Measurements from ENCODE around the gene DNASE1L2. TPM values are rescaled to one million over a fixed set of nuclear protein-coding genes. Genes with fewer than 3 reads are reported as not detected.

DNASE1L2 gene
- total RNA-seq, 1 donor: 0.86 TPM

DNA sequence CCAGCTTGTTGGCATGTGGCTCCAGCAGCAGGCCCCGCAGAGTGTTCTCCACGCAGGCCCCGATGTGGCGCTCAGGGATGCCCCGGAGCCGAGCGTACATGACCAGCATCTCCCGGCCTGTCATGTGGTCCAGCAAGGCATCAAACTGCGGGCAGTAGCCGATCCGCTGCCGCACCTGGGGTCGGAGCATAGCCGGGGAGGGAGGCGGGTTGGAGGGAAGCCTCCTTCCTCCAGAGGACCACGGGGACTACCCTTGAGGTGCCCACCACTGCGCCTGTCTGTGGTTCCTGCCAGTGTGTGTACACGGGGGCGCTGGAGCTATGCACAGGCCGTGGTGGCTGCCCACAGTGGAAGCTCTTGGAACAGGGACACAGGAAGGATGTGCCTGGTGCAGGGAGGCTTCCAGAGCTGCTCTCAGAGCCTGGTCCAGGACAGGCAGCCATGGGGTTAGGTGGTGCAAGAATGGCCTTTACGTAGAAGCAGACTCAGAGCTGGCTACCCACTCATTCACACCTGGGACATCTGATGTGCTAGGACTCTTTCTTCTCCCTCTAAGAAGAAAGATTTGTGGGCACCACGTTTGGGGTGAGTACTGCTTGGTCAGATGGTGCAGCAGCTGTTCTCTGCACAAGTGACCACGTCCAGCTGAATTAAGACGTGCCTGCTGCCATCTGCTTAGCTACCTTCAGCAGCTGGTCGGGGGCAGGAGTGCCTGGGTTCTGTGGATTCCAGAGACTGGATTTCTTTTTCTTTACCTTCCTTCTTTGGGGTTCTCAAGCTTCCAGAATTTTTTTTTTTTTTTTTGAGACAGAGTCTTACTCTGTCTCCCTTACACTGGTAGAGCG is 42.9 kb downstream of the DNASE1L2 start:
- H3K4me3 ChIP-seq (ENCODE audit: low read depth, low read length): no peak overlapping the region
- TF ChIP-seq, protein P1, sequence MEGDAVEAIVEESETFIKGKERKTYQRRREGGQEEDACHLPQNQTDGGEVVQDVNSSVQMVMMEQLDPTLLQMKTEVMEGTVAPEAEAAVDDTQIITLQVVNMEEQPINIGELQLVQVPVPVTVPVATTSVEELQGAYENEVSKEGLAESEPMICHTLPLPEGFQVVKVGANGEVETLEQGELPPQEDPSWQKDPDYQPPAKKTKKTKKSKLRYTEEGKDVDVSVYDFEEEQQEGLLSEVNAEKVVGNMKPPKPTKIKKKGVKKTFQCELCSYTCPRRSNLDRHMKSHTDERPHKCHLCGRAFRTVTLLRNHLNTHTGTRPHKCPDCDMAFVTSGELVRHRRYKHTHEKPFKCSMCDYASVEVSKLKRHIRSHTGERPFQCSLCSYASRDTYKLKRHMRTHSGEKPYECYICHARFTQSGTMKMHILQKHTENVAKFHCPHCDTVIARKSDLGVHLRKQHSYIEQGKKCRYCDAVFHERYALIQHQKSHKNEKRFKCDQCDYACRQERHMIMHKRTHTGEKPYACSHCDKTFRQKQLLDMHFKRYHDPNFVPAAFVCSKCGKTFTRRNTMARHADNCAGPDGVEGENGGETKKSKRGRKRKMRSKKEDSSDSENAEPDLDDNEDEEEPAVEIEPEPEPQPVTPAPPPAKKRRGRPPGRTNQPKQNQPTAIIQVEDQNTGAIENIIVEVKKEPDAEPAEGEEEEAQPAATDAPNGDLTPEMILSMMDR (IDR thresholded peaks at IDR 0.05; ENCODE audit: insufficient read depth, low read depth, low read length): no peak
- no peak for DNase-seq (ENCODE audit: low read depth)

DNA sequence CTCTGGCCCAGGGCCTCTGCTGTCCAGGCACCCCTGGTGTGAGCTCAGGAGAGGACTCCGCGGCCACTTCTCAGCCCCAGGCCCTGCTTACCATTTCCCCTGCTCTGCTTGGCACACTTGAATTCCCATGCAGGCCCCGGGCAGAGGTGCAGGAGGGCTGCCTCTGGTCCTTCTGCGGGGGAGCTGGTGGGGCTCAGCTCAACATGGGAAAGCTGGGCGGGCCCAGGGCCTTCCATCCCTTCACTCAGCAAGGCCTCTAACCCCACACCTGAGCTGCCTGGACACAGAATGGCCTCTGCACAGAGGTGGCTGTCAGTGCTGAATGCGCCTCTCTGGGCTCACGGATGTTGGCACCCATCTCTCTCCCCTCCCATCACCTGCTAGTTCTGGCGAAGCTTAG is 44.2 kb downstream of the DNASE1L2 start:
- TF ChIP-seq, protein P1 (IDR thresholded peaks at IDR 0.05; ENCODE audit: insufficient read depth, low read depth, low read length): no peak
- no peak for DNase-seq (ENCODE audit: low read depth)
- no peak overlapping the region for H3K4me3 ChIP-seq (ENCODE audit: low read depth, low read length)

DNA sequence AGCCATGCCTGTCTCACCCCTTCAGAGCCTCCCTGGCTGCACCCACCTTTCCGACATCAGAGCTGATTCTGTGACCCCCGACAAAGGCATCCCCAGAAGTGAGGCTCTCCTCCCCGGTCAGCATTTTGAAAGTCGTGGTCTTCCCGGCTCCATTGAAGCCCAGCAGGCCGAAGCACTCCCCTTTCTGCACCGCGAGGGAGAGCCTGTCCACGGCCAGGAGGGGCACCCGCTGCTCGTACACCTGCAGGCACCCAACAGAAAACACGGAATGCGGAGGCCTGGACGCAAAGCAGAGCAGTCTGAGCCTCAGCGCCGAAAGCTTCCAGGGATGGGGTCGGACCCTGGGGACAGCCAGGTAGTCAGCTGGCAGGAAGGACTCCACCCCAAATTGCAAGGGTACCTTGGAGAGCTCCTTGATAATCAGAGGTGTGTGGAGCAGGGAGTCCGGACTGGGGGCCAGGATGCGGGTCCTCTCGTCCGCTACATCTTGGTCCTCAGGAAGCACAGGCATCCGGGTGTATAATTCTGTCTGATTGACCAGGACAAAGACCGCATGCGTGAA is 44.8 kb downstream of the DNASE1L2 start:
- no peak overlapping the region for H3K4me3 ChIP-seq (ENCODE audit: low read depth, low read length)
- TF ChIP-seq, protein P1 (IDR thresholded peaks at IDR 0.05; ENCODE audit: insufficient read depth, low read depth, low read length): no peak
- DNase-seq (ENCODE audit: low read depth): no peak

DNA sequence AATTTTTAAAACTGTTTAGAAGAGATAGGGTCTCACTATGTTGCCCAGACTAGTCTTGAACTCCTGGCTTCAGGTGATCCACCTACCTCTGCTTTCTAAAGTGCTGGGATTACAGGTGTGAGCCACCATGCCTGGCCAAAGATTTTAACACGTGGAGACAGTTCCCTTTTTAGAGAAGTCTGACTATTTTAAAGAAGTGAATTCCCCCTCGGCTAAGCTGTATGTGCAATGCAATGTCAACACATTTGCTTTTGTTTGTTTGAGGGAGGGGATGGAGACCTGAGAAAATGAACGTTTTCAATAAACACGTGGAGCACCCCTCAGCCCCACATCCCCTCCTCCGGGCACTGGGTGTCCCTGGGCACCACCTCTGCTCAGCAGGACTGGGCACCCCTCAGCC is 46.0 kb downstream of the DNASE1L2 start:
- DNase-seq (ENCODE audit: low read depth): no peak
- TF ChIP-seq, protein P1 (IDR thresholded peaks at IDR 0.05; ENCODE audit: insufficient read depth, low read depth, low read length): no peak
- H3K4me3 ChIP-seq (ENCODE audit: low read depth, low read length): no peak overlapping the region

DNA sequence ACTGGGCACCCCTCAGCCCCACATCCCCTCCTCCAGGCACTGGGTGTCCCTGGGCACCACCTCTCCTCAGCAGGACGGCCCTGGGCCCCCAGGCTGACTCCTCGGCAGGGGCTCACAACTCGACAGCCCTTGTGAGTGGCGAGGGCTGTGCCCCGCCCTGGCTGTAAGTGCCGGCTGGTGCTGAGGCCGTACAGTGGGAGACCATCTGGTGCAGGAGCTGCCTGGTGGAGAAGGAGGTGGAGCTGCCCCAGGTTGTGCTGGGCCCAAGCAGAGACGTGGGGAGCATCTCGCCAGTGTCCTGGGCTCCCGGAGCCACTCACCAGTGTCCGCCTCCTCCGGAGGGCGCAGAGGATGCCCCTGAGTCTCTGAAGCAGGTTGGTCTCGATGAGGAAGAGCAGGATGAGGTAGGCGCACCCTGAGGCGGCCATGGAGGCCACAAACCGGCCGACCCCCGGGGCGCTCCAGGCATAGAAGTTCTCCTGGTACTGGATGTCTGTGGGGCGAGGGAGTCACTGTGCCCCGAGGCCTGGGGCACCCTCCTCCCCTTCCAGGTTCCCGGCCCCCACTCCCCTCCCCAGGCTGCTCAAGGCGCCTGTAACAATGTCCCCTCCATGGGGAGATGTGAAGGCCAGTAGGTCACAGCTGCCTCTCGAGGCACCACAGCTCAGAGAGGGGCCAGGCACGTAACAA is 46.8 kb downstream of the DNASE1L2 start:
- no peak for DNase-seq (ENCODE audit: low read depth)
- TF ChIP-seq, protein P1 (IDR thresholded peaks at IDR 0.05; ENCODE audit: insufficient read depth, low read depth, low read length): no peak
- H3K4me3 ChIP-seq (ENCODE audit: low read depth, low read length): no peak overlapping the region

DNA sequence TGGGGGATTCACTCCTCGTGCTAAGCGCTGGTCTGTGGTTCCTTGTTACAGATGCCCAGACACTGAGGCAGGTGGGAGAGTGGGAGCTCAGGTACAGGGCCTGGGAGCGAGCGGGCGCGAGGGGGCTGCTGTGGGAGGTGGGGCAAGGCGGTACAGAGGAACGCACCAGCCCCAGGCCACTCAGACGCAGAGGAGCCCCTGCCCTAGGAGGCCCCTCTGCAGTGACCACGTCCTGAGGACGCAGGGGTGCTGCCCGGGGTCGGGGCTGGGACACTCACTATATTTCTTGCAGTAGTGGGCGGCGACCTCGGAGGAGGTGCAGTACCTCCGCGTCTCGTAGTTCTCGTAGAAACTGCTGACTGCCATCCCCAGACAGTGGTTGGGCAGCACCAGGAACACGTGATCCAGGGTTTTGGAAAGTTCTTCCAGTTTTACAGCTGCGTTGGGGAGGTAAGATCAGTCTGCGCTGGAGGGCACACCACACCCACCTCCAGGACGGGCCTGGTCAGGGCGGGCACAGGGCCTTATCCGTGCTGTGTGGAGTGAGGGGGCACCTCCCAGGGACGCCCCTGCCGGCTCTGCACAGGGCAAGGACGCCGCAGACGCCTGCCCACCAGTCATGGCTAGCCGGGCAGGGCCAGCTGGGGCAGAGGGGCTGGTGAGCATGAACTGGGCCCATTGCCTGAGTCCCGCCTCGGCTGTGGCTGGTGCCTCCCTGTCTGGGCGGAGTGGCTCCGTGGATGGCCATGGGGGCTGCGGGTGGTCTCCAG is 47.9 kb downstream of the DNASE1L2 start:
- TF ChIP-seq, protein P1 (IDR thresholded peaks at IDR 0.05; ENCODE audit: insufficient read depth, low read depth, low read length): no peak

More for the DNA sequence above, 47.9 kb downstream of the DNASE1L2 start:
- DNase-seq (ENCODE audit: low read depth): no peak
- H3K4me3 ChIP-seq (ENCODE audit: low read depth, low read length): no peak overlapping the region

Data from fibroblast of villous mesenchyme (primary cell).